HK-2 (cell line): ENCODE data around the gene FRG1.
"Not testable (repeated sequence)": the region's sequence is repeated elsewhere in the genome, so short reads cannot be mapped to it uniquely, and the experiment has no call there.

Experiments used
- DNase-seq: peaks from one replicate; pipeline ENCODE4 v3.0.0-alpha.2; 2018; ENCODE audit not compliant: unreplicated experiment

FRG1 gene

GRCh38 chr4:189940178-189941004 lies at the start of gene FRG1:
TSS of gene FRG1 (plus strand) at chr4:189940872. CDS start at chr4:189941010, 138 bp downstream.
- peak; percentile 99 for DNase-seq

GRCh38 chr4:189897667-189898066 lies 43.0 kb upstream of the FRG1 start:
- no peak for DNase-seq

- not testable (repeated sequence) for DNase-seq
These were observed 41.1 kb upstream of the FRG1 start for GRCh38 chr4:189899481-189900015.

- peak; percentile 40 for DNase-seq
These were observed 36.1 kb upstream of the FRG1 start for GRCh38 chr4:189904420-189905027.

GRCh38 chr4:189912170-189912569 lies 28.5 kb upstream of the FRG1 start:
- DNase-seq: no peak

- DNase-seq: no peak
These were observed 23.3 kb upstream of the FRG1 start for GRCh38 chr4:189917161-189917891.

GRCh38 chr4:189921058-189921457 lies 19.6 kb upstream of the FRG1 start:
- DNase-seq: no peak

- DNase-seq: not testable (repeated sequence)
These were observed 13.9 kb upstream of the FRG1 start for GRCh38 chr4:189926742-189927141.

GRCh38 chr4:189941005-189941450 lies 356 bp downstream of the FRG1 start:
- no peak for DNase-seq

GRCh38 chr4:189942412-189942811 lies 1.7 kb downstream of the FRG1 start:
- not testable (repeated sequence) for DNase-seq

GRCh38 chr4:189944077-189944476 lies 3.4 kb downstream of the FRG1 start:
- not testable (repeated sequence) for DNase-seq

- DNase-seq: not testable (repeated sequence)
These were observed 6.2 kb downstream of the FRG1 start for GRCh38 chr4:189946906-189947305.

- not testable (repeated sequence) for DNase-seq
These were observed 7.8 kb downstream of the FRG1 start for GRCh38 chr4:189948486-189948885.

- DNase-seq: not testable (repeated sequence)
These were observed 28.6 kb downstream of the FRG1 start for GRCh38 chr4:189969291-189969690.

GRCh38 chr4:189973646-189974045 lies 33.0 kb downstream of the FRG1 start:
- no peak for DNase-seq

- DNase-seq: no peak
These were observed 33.4 kb downstream of the FRG1 start for GRCh38 chr4:189974056-189974455.

GRCh38 chr4:189979196-189980047 lies 38.8 kb downstream of the FRG1 start:
- no peak for DNase-seq

- not testable (repeated sequence) for DNase-seq
These were observed 39.6 kb downstream of the FRG1 start for GRCh38 chr4:189980292-189980691.

GRCh38 chr4:189981970-189982369 lies 41.3 kb downstream of the FRG1 start:
- DNase-seq: no peak

GRCh38 chr4:189983916-189984526 lies 43.3 kb downstream of the FRG1 start:
- DNase-seq: not testable (repeated sequence)

- DNase-seq: not testable (repeated sequence)
These were observed 44.0 kb downstream of the FRG1 start for GRCh38 chr4:189984661-189985060.
